22Rv1 (cell line): ENCODE data around the gene PTX4.

Source experiments
- ZFX ChIP-seq: fragments of 450-650 bp; IDR thresholded peaks from 2 replicates; pipeline ENCODE4 v1.6.1; 2017; ENCODE audit warnings: antibody characterized with exemption, borderline replicate concordance
- TF ChIP-seq, protein P1 (sequence below): fragments of 450-650 bp; IDR thresholded peaks from 2 replicates; pipeline ENCODE4 v1.5.1; 2017; ENCODE audit warnings: mild to moderate bottlenecking

- TF ChIP-seq, protein P1, sequence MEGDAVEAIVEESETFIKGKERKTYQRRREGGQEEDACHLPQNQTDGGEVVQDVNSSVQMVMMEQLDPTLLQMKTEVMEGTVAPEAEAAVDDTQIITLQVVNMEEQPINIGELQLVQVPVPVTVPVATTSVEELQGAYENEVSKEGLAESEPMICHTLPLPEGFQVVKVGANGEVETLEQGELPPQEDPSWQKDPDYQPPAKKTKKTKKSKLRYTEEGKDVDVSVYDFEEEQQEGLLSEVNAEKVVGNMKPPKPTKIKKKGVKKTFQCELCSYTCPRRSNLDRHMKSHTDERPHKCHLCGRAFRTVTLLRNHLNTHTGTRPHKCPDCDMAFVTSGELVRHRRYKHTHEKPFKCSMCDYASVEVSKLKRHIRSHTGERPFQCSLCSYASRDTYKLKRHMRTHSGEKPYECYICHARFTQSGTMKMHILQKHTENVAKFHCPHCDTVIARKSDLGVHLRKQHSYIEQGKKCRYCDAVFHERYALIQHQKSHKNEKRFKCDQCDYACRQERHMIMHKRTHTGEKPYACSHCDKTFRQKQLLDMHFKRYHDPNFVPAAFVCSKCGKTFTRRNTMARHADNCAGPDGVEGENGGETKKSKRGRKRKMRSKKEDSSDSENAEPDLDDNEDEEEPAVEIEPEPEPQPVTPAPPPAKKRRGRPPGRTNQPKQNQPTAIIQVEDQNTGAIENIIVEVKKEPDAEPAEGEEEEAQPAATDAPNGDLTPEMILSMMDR = no peak
- TF ChIP-seq ZFX = no peak
Measured at GRCh38 chr16:1438229-1439057, 50.3 kb downstream of the PTX4 start.
